GM18951 (cell line): ENCODE measurements around the gene KLC3.

ENCODE experiments used
- POLR2A ChIP-seq: IDR thresholded peaks from 4 replicates; pipeline ENCODE4 v1.6.1; 2011; ENCODE audit warnings: mild to moderate bottlenecking; ENCODE audit not compliant: insufficient read length, insufficient read depth; ENCODE audit errors: extremely low read depth
- in situ Hi-C: fragments of 300-500 bp; cut with MboI; formaldehyde crosslinking; loops from one replicate; pipeline ENCODE4 v1.12.0; 2022; ENCODE audit warnings: low sequenced_read_pairs, mixed read lengths, inconsistent platforms; ENCODE audit not compliant: unreplicated experiment

Gene KLC3

GRCh38 chr19:45347570-45348366 lies 7.2 kb downstream of the KLC3 start:
- no peak for TF ChIP-seq POLR2A
- in situ Hi-C loops = no loop called here

GRCh38 chr19:45348367-45349125 lies 8.0 kb downstream of the KLC3 start:
- in situ Hi-C loops = no loop called here
- TF ChIP-seq POLR2A = no peak

GRCh38 chr19:45349126-45349415 lies 8.5 kb downstream of the KLC3 start:
- in situ Hi-C loops = no loop called here
- no peak for TF ChIP-seq POLR2A

GRCh38 chr19:45349430-45349941 lies 8.9 kb downstream of the KLC3 start:
- TF ChIP-seq POLR2A = no peak
- in situ Hi-C loops = no loop called here

GRCh38 chr19:45350477-45351058 lies 10.0 kb downstream of the KLC3 start:
- in situ Hi-C loops = no loop called here
- TF ChIP-seq POLR2A = no peak

- in situ Hi-C loops = no loop called here
- no peak for TF ChIP-seq POLR2A
Measured at GRCh38 chr19:45351401-45351952, 10.9 kb downstream of the KLC3 start.

GRCh38 chr19:45352062-45352461 lies 11.5 kb downstream of the KLC3 start:
- no peak for TF ChIP-seq POLR2A
- in situ Hi-C loops = no loop called here

- no peak for TF ChIP-seq POLR2A
Measured at GRCh38 chr19:45352471-45352870, 11.9 kb downstream of the KLC3 start.

GRCh38 chr19:45352914-45353796 lies 12.6 kb downstream of the KLC3 start:
- TF ChIP-seq POLR2A = no peak
- in situ Hi-C loops = no loop called here

More at GRCh38 chr19:45352471-45352870, 11.9 kb downstream of the KLC3 start:
- in situ Hi-C loops = no loop called here

- in situ Hi-C loops = no loop called here
- no peak for TF ChIP-seq POLR2A
Measured at GRCh38 chr19:45354241-45354842, 13.8 kb downstream of the KLC3 start.

- no peak for TF ChIP-seq POLR2A
- in situ Hi-C loops = no loop called here
Measured at GRCh38 chr19:45355402-45355801, 14.9 kb downstream of the KLC3 start.

GRCh38 chr19:45355910-45356309 lies 15.4 kb downstream of the KLC3 start:
- no peak for TF ChIP-seq POLR2A
- in situ Hi-C loops = no loop called here
